Umbilical cord (tissue), 2 donors: ENCODE data around the gene HIF3A. TPM values are rescaled to one million over a fixed set of nuclear protein-coding genes. Genes with fewer than 3 reads are reported as not detected.
A peak's percentile ranks its signal among the peaks of the same experiment; 100 is the strongest.
"Not testable (repeated sequence)": the region's sequence is repeated elsewhere in the genome, so short reads cannot be mapped to it uniquely, and the experiment has no call there.

Source experiments
- DNase-seq: peaks from one replicate; pipeline ENCODE4 v3.0.0-alpha.2; 2015; ENCODE audit warnings: low spot score
- total RNA-seq: library from RNA; depleted of rRNA; stranded (reverse); fragments of >200 nt; gene quantifications from one replicate; pipeline ENCODE4 v1.2.3, GENCODE V29; 2014; ENCODE audit warnings: low replicate concordance; ENCODE audit not compliant: insufficient read depth

HIF3A gene
- total RNA-seq, 1 donor from 2014 or later = 66.4 TPM

DNA sequence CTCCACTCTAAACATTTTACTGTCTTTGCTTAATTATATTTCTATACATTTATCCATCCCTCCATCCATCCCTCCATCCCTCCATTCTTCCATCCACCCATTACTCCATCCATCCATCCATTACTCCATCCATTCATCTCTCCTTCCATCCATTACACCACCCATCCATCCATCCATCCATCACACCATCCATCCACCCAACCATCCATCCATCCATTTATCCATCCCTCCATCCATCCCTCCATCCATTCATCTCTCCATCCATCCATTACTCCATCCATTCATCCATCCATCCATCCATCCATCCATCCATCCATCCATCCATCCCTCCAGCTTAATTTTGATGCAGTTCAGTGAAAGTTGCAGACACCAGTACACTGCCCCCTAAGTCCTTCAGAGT is 5.0 kb upstream of the HIF3A start:
- no peak for DNase-seq

GRCh38 chr19:46294494-46294893 is 2.3 kb upstream of the HIF3A start:
- DNase-seq = no peak

GRCh38 chr19:46295401-46296201 is 1.2 kb upstream of the HIF3A start:
- no peak for DNase-seq

- DNase-seq = no peak
Measured at GRCh38 chr19:46296202-46296480, 701 bp upstream of the HIF3A start.

- peak; percentile 92 for DNase-seq
Measured at GRCh38 chr19:46297700-46298478, 1.0 kb downstream of the HIF3A start.

DNA sequence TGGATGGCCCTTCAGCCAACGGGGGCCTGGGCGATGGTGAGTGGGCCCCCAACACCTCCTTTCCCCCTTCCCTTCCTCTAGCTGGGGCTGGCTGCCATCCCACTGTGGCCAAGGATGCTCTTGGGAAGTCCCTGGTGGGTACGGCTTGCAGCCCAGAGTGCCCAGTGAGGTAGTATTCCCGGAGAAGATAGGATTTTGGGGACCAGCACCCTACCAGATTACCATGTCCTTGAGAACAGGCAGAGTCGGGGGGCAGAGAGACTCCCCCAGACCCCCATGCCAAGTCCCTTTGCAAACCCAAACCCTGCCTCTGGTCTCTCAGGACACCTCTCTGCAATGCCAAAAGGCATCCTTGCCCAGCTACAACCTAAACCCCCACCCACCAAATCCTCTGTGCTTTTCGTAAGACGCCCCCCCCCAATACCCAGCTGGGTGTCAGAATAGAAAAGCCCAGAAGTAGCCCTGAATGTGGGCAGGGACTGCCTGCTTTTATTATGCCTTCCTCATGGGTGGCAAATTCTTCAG is 1.7 kb downstream of the HIF3A start:
- no peak for DNase-seq

DNA sequence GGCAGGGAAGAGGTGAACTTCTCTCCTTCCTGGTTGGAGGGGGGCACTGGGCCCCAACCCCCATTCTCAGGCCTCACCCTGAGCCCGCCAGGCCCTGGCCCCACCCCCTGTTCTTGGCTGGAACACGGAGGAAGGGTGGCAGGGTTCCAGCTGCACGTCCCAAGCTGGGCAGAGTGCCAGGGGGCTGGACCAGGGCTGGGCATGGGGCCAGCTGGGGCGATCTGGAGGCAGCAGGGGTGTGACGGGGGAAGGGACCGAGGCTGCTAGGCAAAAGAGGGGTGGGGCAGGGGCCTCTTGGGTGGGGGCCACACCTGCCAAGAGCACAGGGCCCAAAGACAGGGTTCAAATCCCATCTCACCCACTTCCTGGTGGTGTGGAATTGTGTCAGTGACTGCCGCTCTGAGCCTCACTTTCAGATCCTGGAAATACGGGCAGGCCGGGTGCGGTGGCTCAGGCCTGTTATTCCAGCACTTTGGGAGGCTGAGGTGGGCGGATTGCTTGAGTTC is 2.2 kb downstream of the HIF3A start:
- DNase-seq = peak; percentile 98

GRCh38 chr19:46299695-46300094 is 2.9 kb downstream of the HIF3A start:
- DNase-seq = peak; percentile 52

- DNase-seq = peak; percentile 34
Measured at GRCh38 chr19:46303322-46303690, 6.5 kb downstream of the HIF3A start.

GRCh38 chr19:46303691-46304397 is 7.0 kb downstream of the HIF3A start:
- DNase-seq = peak; percentile 73

GRCh38 chr19:46306501-46306900 is 9.7 kb downstream of the HIF3A start:
- DNase-seq = no peak

DNA sequence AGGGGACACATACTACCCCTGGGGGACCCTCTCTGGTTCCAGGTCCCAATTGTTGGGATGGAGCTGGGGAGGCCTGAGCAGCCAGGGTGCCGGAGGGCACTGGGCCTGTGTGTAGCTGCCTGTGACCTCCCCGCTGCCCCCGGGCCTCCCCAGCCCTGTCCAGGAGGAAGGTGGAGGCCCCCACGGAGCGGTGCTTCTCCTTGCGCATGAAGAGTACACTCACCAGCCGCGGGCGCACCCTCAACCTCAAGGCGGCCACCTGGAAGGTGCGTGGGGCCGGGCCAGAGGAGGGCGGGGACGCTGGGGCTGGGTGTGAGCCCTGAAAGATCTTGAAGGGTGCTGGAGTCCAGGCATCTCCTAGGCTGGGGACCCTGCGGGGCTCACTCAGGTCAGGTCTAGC is 11.7 kb downstream of the HIF3A start:
- DNase-seq = no peak

- no peak for DNase-seq
Measured at GRCh38 chr19:46309056-46309455, 12.2 kb downstream of the HIF3A start.

GRCh38 chr19:46311444-46311843 is 14.6 kb downstream of the HIF3A start:
- DNase-seq = no peak

- DNase-seq = not testable (repeated sequence)
Measured at GRCh38 chr19:46313540-46314469, 17.0 kb downstream of the HIF3A start.

GRCh38 chr19:46317339-46317738 is 20.5 kb downstream of the HIF3A start:
- no peak for DNase-seq

- no peak for DNase-seq
Measured at GRCh38 chr19:46319613-46320012, 22.8 kb downstream of the HIF3A start.

- no peak for DNase-seq
Measured at GRCh38 chr19:46320559-46320958, 23.7 kb downstream of the HIF3A start.

DNA sequence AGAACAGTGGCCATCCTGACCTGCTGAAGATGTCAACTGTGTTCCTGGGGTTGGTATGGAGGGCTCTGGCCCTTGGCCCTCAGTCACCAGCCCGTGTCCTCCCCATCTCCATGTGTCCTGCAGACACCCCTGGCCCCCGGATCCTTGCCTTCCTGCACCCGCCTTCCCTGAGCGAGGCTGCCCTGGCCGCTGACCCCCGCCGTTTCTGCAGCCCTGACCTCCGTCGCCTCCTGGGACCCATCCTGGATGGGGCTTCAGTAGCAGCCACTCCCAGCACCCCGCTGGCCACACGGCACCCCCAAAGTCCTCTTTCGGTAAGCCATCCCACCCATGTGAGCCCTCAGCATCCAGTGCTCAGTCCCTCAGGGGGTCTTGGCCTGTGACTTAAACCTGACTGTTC is 24.8 kb downstream of the HIF3A start:
- no peak for DNase-seq

DNA sequence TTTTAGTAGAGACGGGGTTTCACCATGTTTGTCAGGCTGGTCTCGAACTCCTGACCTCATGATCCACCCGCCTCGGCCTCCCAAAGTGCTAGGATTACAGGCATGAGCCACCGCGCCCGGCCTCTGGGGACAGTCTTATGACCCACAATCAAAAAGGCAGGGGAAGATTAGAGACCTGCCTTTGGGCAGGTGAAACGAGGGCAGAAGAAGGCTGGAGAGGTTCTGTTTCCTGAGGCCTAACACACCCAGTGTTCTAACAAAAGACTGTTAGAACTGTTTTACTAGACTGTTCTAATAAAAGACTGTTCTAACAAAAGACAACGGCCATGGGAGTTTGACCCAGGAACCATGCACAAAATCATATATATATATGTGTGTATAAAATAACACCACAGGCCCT is 26.4 kb downstream of the HIF3A start:
- not testable (repeated sequence) for DNase-seq

GRCh38 chr19:46324277-46324676 is 27.4 kb downstream of the HIF3A start:
- no peak for DNase-seq
